ENCODE data around the gene EIF3L. TPM values are rescaled to one million over a fixed set of nuclear protein-coding genes. Genes with fewer than 3 reads are reported as not detected.

EIF3L gene
- total RNA-seq, 1 experiment from 2014 or later = 739 TPM

- H3K4me3 Mint-ChIP-seq = peak overlapping the region; percentile 19 to 43; a peak in 4 of 5 replicates
- Histone ChIP-seq H2BK120ac (ENCODE audit: low read depth, low read length, poor library complexity, severe bottlenecking) (no peak overlapping the region), H3K27me3 (ENCODE audit: insufficient read depth, low read length) (no peaks in the 10 kb centered on the region; the same call in 1 of the 2 replicates), H3K79me2 (ENCODE audit: insufficient read depth, low read length) (no peaks in the 10 kb centered on the region), H3K56ac (ENCODE audit: insufficient read length, low read depth, low read length) (no peak overlapping the region), H3K27ac (ENCODE audit: insufficient read length, low read depth, low read length) (no peak overlapping the region), H3K9ac (ENCODE audit: extremely low read depth, insufficient read length, low read length) (no peak overlapping the region), H2BK20ac (ENCODE audit: low read depth, low read length, poor library complexity, severe bottlenecking) (no peak overlapping the region), H4K91ac (ENCODE audit: insufficient read length, low read depth, low read length) (no peak overlapping the region), H3K14ac (ENCODE audit: insufficient read depth, low read length) (no peak overlapping the region), H3K23ac (ENCODE audit: insufficient read length, low read depth, low read length) (no peak overlapping the region), H3T11ph (ENCODE audit: low read length) (no peak overlapping the region), H3K4ac (ENCODE audit: low read depth, low read length) (no peak overlapping the region), H3K18ac (ENCODE audit: insufficient read length, low read depth, low read length) (no peak overlapping the region), H2AFZ (ENCODE audit: low read length) (no peak overlapping the region), H2AK5ac (ENCODE audit: insufficient read length, low read length) (no peak overlapping the region), H4K20me1 (ENCODE audit: control insufficient read depth, insufficient read depth, insufficient read length) (no peaks in the 10 kb centered on the region), H3K79me1 (ENCODE audit: insufficient read depth, low read depth, low read length, poor library complexity, severe bottlenecking) (no peaks in the 10 kb centered on the region), H4K5ac (ENCODE audit: insufficient read length, low read depth, low read length) (no peak overlapping the region), H3K9me3 (ENCODE audit: control insufficient read depth, low read depth, low read length) (no peaks in the 10 kb centered on the region), H3K4me2 (ENCODE audit: insufficient read depth, insufficient read length, low read length) (no peak overlapping the region), H2BK5ac (ENCODE audit: insufficient read length, low read length) (no peak overlapping the region), H2BK12ac (ENCODE audit: insufficient read length, low read depth, low read length) (no peak overlapping the region), H3K4me1 (ENCODE audit: insufficient read depth, low read length) (peaks cover 3% of the 10 kb centered on the region; the same call in 1 of the 2 replicates), H4K8ac (replicated peaks; ENCODE audit: insufficient read length, low read depth, low read length) (no peak overlapping the region), H3K23me2 (ENCODE audit: insufficient read length, low read depth, low read length, poor library complexity, severe bottlenecking) (peaks cover 11% of the 10 kb centered on the region), H2BK15ac (ENCODE audit: low read depth, low read length) (no peak overlapping the region)
- no CpG with 5 or more reads among the region's 8 CpGs for WGBS (ENCODE audit: extremely low coverage, insufficient read length, low lambda C conversion rate)
- peak; percentile 21; the same call in 1 of the 3 replicates for TF ChIP-seq CTCF (conservative IDR thresholded peaks at IDR 0.05)
- peak; percentile 81 for DNase-seq
- H3K36me3 Mint-ChIP-seq (ENCODE audit: insufficient read depth in 1 of 3, low read depth in 3 of 3) = peaks cover 0 to 3% (median 0%) of the 10 kb centered on the region in 3 experiments; a peak in 3 of 7 replicates
- no peaks in the 10 kb centered on the region; a peak in 1 of 5 replicates for H3K9me3 Mint-ChIP-seq
- H3K27ac Mint-ChIP-seq = peak overlapping the region in 1 of 3 experiments; percentile 49; a peak in 2 of 7 replicates
- peaks cover 25 to 35% of the 10 kb centered on the region in 2 experiments for H3K4me1 Mint-ChIP-seq
- H3K27me3 Mint-ChIP-seq (ENCODE audit: low read depth) = peaks cover 67% of the 10 kb centered on the region
Observed at GRCh38 chr22:37822079-37822833, 27.0 kb upstream of the EIF3L start.

Data from H9 (cell line).